ENCODE data around the gene CNGA1. TPM values are rescaled to one million over a fixed set of nuclear protein-coding genes. Genes with fewer than 3 reads are reported as not detected.

The CNGA1 gene
- total RNA-seq, 1 donor from 2014 or later, result under 0.01 TPM

DNA sequence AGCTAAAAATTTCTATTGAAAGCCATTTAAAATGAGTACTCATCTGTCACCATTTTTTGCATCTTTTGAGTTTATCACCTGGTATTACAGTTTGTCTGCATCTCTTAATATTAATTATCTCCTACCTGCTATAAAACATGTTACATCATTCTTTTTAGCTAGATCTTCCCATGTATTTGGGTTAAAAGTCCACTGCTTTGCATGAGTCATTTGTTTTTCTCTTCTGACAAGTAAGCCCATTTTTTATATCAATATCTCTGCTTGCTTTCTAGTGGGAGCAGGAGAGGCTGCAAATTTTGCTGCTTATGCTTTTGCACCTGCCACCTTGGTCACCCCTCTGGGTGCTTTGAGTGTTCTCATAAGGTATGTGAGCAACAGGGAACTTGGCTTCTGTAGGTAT is 16.2 kb upstream of the CNGA1 start:
- no peaks in the 10 kb centered on the region for H3K36me3 ChIP-seq (ENCODE audit: control insufficient read depth in 3 of 3, insufficient read depth in 3 of 3, low read length in 3 of 3)
- H3K9ac ChIP-seq (ENCODE audit: low read depth in 1 of 3, low read length in 3 of 3), result peak overlapping the region in 1 of 3 donors; percentile 50
- no peak overlapping the region for H3K4me3 ChIP-seq (ENCODE audit: low read length in 3 of 3)
- H3K27ac ChIP-seq (ENCODE audit: low read depth, low read length), result peak overlapping the region; percentile 82
- no peaks in the 10 kb centered on the region for H3K9me3 ChIP-seq (ENCODE audit: control insufficient read depth in 3 of 3, low read length in 3 of 3)
- H3K4me1 ChIP-seq (ENCODE audit: control insufficient read depth in 3 of 3, insufficient read depth in 3 of 3, low read length in 3 of 3), result peaks cover 2 to 13% (median 7%) of the 10 kb centered on the region in 3 donors
- no peaks in the 10 kb centered on the region for H3K27me3 ChIP-seq (ENCODE audit: control insufficient read depth in 3 of 3, insufficient read depth in 3 of 3, low read length in 3 of 3)

DNA sequence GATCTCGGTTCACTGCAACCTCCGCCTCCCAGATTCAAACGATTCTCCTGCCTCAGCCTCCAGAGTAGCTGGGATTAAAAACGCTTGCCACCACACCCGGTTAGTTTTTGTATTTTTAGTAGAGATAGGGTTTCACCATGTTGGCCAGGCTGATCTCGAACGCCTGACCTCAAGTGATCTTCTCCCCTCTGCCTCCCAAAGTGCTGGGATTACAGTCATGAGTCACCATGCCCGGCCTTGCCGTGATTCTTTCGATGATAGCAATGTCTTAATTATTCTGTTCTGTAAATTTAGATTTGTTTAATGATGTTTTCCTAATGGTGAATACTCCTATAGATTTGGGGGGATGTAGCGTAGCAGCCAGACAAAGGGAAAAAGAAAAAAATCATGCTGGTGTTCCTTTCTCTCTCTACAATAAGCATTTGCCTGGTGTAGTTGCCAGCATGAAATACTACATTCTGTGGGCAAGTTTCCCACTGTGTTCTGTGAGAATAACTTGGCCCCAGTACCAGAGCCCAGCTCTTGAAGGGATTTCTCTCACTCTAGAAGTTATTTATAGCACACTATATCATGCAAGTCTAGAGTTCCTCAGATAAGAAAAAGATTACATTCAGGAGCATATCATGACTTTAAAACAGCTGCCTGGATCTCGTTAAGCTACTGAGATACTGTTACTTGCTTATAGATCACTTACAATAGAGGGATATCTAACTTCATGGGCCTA is 15.5 kb upstream of the CNGA1 start:
- Histone ChIP-seq H3K27ac (ENCODE audit: low read depth, low read length) (peak overlapping the region; percentile 82), H3K4me1 (ENCODE audit: control insufficient read depth in 3 of 3, insufficient read depth in 3 of 3, low read length in 3 of 3) (peaks cover 2 to 13% (median 7%) of the 10 kb centered on the region in 3 donors), H3K9me3 (ENCODE audit: control insufficient read depth in 3 of 3, low read length in 3 of 3) (no peaks in the 10 kb centered on the region), H3K27me3 (ENCODE audit: control insufficient read depth in 3 of 3, insufficient read depth in 3 of 3, low read length in 3 of 3) (no peaks in the 10 kb centered on the region), H3K4me3 (ENCODE audit: low read length in 3 of 3) (peak overlapping the region in 2 of 3 donors; percentile 36 to 51), H3K36me3 (ENCODE audit: control insufficient read depth in 3 of 3, insufficient read depth in 3 of 3, low read length in 3 of 3) (no peaks in the 10 kb centered on the region), H3K9ac (ENCODE audit: low read depth in 1 of 3, low read length in 3 of 3) (peak overlapping the region in 2 of 3 donors; percentile 43 to 50)

DNA sequence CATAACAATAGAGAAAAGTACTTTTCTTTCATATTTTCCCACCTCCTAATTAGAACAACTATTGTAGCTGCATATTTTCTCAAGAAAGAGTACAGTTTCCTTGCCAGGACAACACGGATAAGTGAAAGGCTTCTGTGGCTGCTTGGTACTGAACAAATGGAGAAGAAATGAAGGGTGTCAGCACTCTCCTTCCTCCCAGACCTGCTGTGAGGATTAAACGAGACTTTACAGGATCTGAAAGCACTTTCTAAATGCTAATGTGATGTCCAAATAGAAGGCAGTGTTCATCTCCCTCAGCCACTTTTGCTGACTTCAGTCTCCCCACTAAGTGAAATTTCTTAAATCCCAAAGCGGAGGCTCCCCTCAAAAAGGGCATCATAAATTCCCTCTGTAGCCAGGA is 14.0 kb upstream of the CNGA1 start:
- Histone ChIP-seq H3K27me3 (ENCODE audit: control insufficient read depth in 3 of 3, insufficient read depth in 3 of 3, low read length in 3 of 3) (no peaks in the 10 kb centered on the region), H3K36me3 (ENCODE audit: control insufficient read depth in 3 of 3, insufficient read depth in 3 of 3, low read length in 3 of 3) (peaks cover 0 to 4% (median 0%) of the 10 kb centered on the region in 3 donors), H3K4me1 (ENCODE audit: control insufficient read depth in 3 of 3, insufficient read depth in 3 of 3, low read length in 3 of 3) (peaks cover 0 to 7% (median 6%) of the 10 kb centered on the region in 3 donors), H3K9me3 (ENCODE audit: control insufficient read depth in 3 of 3, low read length in 3 of 3) (no peaks in the 10 kb centered on the region), H3K4me3 (ENCODE audit: low read length in 3 of 3) (no peak overlapping the region), H3K9ac (ENCODE audit: low read depth in 1 of 3, low read length in 3 of 3) (no peak overlapping the region), H3K27ac (ENCODE audit: low read depth, low read length) (no peak overlapping the region)

DNA sequence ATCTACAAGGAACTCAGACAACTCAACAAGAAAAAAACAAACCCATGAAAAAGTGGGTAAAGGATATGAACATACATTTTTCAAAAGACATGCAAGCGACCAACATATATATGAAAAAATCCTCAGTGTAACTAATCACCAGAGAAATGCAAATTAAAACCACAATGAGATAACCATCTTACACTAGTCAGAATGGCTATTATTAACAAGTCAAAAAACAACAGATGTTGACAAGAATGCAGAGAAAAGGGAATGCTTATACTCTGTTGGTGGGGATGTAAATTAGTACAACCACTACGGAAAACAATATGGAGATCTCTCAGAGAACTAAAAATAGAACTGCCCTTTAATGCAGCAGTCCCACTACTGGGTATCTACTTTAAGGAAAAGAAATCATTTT is 12.2 kb upstream of the CNGA1 start:
- H3K9ac ChIP-seq (ENCODE audit: low read depth in 1 of 3, low read length in 3 of 3), result no peak overlapping the region
- H3K4me3 ChIP-seq (ENCODE audit: low read length in 3 of 3), result no peak overlapping the region
- no peak overlapping the region for H3K27ac ChIP-seq (ENCODE audit: low read depth, low read length)
- H3K27me3 ChIP-seq (ENCODE audit: control insufficient read depth in 3 of 3, insufficient read depth in 3 of 3, low read length in 3 of 3), result no peaks in the 10 kb centered on the region
- no peaks in the 10 kb centered on the region for H3K9me3 ChIP-seq (ENCODE audit: control insufficient read depth in 3 of 3, low read length in 3 of 3)
- peaks cover 3 to 7% (median 6%) of the 10 kb centered on the region in 3 donors for H3K4me1 ChIP-seq (ENCODE audit: control insufficient read depth in 3 of 3, insufficient read depth in 3 of 3, low read length in 3 of 3)
- H3K36me3 ChIP-seq (ENCODE audit: control insufficient read depth in 3 of 3, insufficient read depth in 3 of 3, low read length in 3 of 3), result peaks cover 0 to 4% (median 0%) of the 10 kb centered on the region in 3 donors

- Histone ChIP-seq H3K27ac (ENCODE audit: low read depth, low read length) (no peak overlapping the region), H3K4me1 (ENCODE audit: control insufficient read depth in 3 of 3, insufficient read depth in 3 of 3, low read length in 3 of 3) (peaks cover 3 to 4% (median 3%) of the 10 kb centered on the region in 3 donors), H3K9ac (ENCODE audit: low read depth in 1 of 3, low read length in 3 of 3) (no peak overlapping the region), H3K27me3 (ENCODE audit: control insufficient read depth in 3 of 3, insufficient read depth in 3 of 3, low read length in 3 of 3) (no peaks in the 10 kb centered on the region), H3K9me3 (ENCODE audit: control insufficient read depth in 3 of 3, low read length in 3 of 3) (no peaks in the 10 kb centered on the region), H3K36me3 (ENCODE audit: control insufficient read depth in 3 of 3, insufficient read depth in 3 of 3, low read length in 3 of 3) (peaks cover 0 to 4% (median 0%) of the 10 kb centered on the region in 3 donors), H3K4me3 (ENCODE audit: low read length in 3 of 3) (no peak overlapping the region)
Measured at GRCh38 chr4:48027653-48028052, 11.2 kb upstream of the CNGA1 start.

- peaks cover 0 to 4% (median 0%) of the 10 kb centered on the region in 3 donors for H3K36me3 ChIP-seq (ENCODE audit: control insufficient read depth in 3 of 3, insufficient read depth in 3 of 3, low read length in 3 of 3)
- H3K9me3 ChIP-seq (ENCODE audit: control insufficient read depth in 3 of 3, low read length in 3 of 3), result no peaks in the 10 kb centered on the region
- no peak overlapping the region for H3K9ac ChIP-seq (ENCODE audit: low read depth in 1 of 3, low read length in 3 of 3)
- H3K4me3 ChIP-seq (ENCODE audit: low read length in 3 of 3), result no peak overlapping the region
- H3K27me3 ChIP-seq (ENCODE audit: control insufficient read depth in 3 of 3, insufficient read depth in 3 of 3, low read length in 3 of 3), result no peaks in the 10 kb centered on the region
- peaks cover 0 to 3% (median 3%) of the 10 kb centered on the region in 3 donors for H3K4me1 ChIP-seq (ENCODE audit: control insufficient read depth in 3 of 3, insufficient read depth in 3 of 3, low read length in 3 of 3)
- no peak overlapping the region for H3K27ac ChIP-seq (ENCODE audit: low read depth, low read length)
Measured at GRCh38 chr4:48025005-48025404, 8.5 kb upstream of the CNGA1 start.

DNA sequence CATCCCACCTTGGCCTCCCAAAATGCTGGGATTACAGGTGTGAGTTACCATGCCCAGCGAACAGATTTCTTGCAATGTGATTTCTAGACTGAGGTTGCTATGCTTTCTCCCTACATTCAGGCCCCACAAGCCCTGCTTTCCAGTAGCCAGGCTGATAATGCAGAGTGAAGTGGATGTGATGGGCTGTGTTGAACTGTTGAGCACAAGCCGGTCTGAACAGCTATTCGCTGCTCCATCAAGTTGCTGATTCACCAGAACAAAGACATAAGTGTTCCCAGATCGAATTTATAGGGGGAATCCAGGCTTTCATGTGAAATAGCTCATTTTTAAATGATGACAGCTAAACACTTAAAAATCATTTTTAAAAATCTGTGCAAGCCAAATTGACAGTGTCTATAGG is 8.0 kb upstream of the CNGA1 start:
- Histone ChIP-seq H3K9me3 (ENCODE audit: control insufficient read depth in 3 of 3, low read length in 3 of 3) (no peaks in the 10 kb centered on the region), H3K9ac (ENCODE audit: low read depth in 1 of 3, low read length in 3 of 3) (no peak overlapping the region), H3K36me3 (ENCODE audit: control insufficient read depth in 3 of 3, insufficient read depth in 3 of 3, low read length in 3 of 3) (peaks cover 0 to 4% (median 0%) of the 10 kb centered on the region in 3 donors), H3K4me3 (ENCODE audit: low read length in 3 of 3) (no peak overlapping the region), H3K27me3 (ENCODE audit: control insufficient read depth in 3 of 3, insufficient read depth in 3 of 3, low read length in 3 of 3) (no peaks in the 10 kb centered on the region), H3K4me1 (ENCODE audit: control insufficient read depth in 3 of 3, insufficient read depth in 3 of 3, low read length in 3 of 3) (peaks cover 0 to 3% (median 3%) of the 10 kb centered on the region in 3 donors), H3K27ac (ENCODE audit: low read depth, low read length) (no peak overlapping the region)

- peaks cover 0 to 4% (median 0%) of the 10 kb centered on the region in 3 donors for H3K36me3 ChIP-seq (ENCODE audit: control insufficient read depth in 3 of 3, insufficient read depth in 3 of 3, low read length in 3 of 3)
- H3K4me3 ChIP-seq (ENCODE audit: low read length in 3 of 3), result no peak overlapping the region
- H3K27me3 ChIP-seq (ENCODE audit: control insufficient read depth in 3 of 3, insufficient read depth in 3 of 3, low read length in 3 of 3), result no peaks in the 10 kb centered on the region
- H3K9me3 ChIP-seq (ENCODE audit: control insufficient read depth in 3 of 3, low read length in 3 of 3), result no peaks in the 10 kb centered on the region
- no peak overlapping the region for H3K9ac ChIP-seq (ENCODE audit: low read depth in 1 of 3, low read length in 3 of 3)
- H3K27ac ChIP-seq (ENCODE audit: low read depth, low read length), result no peak overlapping the region
- peaks cover 3 to 7% (median 5%) of the 10 kb centered on the region in 3 donors for H3K4me1 ChIP-seq (ENCODE audit: control insufficient read depth in 3 of 3, insufficient read depth in 3 of 3, low read length in 3 of 3)
Measured at GRCh38 chr4:48022192-48022799, 5.8 kb upstream of the CNGA1 start.

- H3K27me3 ChIP-seq (ENCODE audit: control insufficient read depth in 3 of 3, insufficient read depth in 3 of 3, low read length in 3 of 3), result no peaks in the 10 kb centered on the region
- no peak overlapping the region for H3K27ac ChIP-seq (ENCODE audit: low read depth, low read length)
- peaks cover 0 to 4% (median 0%) of the 10 kb centered on the region in 3 donors for H3K36me3 ChIP-seq (ENCODE audit: control insufficient read depth in 3 of 3, insufficient read depth in 3 of 3, low read length in 3 of 3)
- no peak overlapping the region for H3K9ac ChIP-seq (ENCODE audit: low read depth in 1 of 3, low read length in 3 of 3)
- H3K4me1 ChIP-seq (ENCODE audit: control insufficient read depth in 3 of 3, insufficient read depth in 3 of 3, low read length in 3 of 3), result peaks cover 10 to 15% (median 11%) of the 10 kb centered on the region in 3 donors
- no peak overlapping the region for H3K4me3 ChIP-seq (ENCODE audit: low read length in 3 of 3)
- H3K9me3 ChIP-seq (ENCODE audit: control insufficient read depth in 3 of 3, low read length in 3 of 3), result no peaks in the 10 kb centered on the region
Measured at GRCh38 chr4:48021100-48021499, 4.6 kb upstream of the CNGA1 start.

DNA sequence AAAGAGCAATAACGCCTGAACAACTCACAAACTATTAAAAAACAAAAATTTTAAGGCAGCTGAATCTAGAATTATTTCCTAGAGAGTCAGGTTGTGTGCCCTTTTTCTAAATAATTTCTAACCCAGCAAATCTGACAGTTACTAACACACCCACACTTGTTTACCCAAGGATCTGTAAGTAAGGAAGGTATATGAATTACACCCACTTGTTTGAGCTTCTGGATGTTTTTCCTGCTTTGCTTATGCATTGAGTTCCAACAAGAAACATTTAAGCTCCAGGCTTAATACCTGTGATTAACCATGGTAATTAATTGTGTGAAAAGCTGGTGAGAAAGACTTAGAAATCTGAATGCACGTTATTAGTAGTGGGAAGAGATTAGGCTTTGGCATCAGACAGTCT is 1.6 kb upstream of the CNGA1 start:
- H3K9me3 ChIP-seq (ENCODE audit: control insufficient read depth in 3 of 3, low read length in 3 of 3), result no peaks in the 10 kb centered on the region

More for the DNA sequence above, 1.6 kb upstream of the CNGA1 start:
- no peaks in the 10 kb centered on the region for H3K27me3 ChIP-seq (ENCODE audit: control insufficient read depth in 3 of 3, insufficient read depth in 3 of 3, low read length in 3 of 3)
- H3K27ac ChIP-seq (ENCODE audit: low read depth, low read length), result no peak overlapping the region
- no peaks in the 10 kb centered on the region for H3K36me3 ChIP-seq (ENCODE audit: control insufficient read depth in 3 of 3, insufficient read depth in 3 of 3, low read length in 3 of 3)
- H3K4me3 ChIP-seq (ENCODE audit: low read length in 3 of 3), result no peak overlapping the region
- H3K9ac ChIP-seq (ENCODE audit: low read depth in 1 of 3, low read length in 3 of 3), result no peak overlapping the region
- peaks cover 15 to 22% (median 16%) of the 10 kb centered on the region in 3 donors for H3K4me1 ChIP-seq (ENCODE audit: control insufficient read depth in 3 of 3, insufficient read depth in 3 of 3, low read length in 3 of 3)
